Suppressor macrophage treated with lipopolysaccharide for 4 hours (primary cell): ENCODE measurements around the gene SNRNP25.
A peak's percentile ranks its signal among the peaks of the same experiment; 100 is the strongest.
"Not testable (repeated sequence)": the region's sequence is repeated elsewhere in the genome, so short reads cannot be mapped to it uniquely, and the experiment has no call there.

Experiments
- DNase-seq: peaks from one replicate; pipeline ENCODE4 v3.0.0-alpha.2; 2020

The SNRNP25 gene

DNA sequence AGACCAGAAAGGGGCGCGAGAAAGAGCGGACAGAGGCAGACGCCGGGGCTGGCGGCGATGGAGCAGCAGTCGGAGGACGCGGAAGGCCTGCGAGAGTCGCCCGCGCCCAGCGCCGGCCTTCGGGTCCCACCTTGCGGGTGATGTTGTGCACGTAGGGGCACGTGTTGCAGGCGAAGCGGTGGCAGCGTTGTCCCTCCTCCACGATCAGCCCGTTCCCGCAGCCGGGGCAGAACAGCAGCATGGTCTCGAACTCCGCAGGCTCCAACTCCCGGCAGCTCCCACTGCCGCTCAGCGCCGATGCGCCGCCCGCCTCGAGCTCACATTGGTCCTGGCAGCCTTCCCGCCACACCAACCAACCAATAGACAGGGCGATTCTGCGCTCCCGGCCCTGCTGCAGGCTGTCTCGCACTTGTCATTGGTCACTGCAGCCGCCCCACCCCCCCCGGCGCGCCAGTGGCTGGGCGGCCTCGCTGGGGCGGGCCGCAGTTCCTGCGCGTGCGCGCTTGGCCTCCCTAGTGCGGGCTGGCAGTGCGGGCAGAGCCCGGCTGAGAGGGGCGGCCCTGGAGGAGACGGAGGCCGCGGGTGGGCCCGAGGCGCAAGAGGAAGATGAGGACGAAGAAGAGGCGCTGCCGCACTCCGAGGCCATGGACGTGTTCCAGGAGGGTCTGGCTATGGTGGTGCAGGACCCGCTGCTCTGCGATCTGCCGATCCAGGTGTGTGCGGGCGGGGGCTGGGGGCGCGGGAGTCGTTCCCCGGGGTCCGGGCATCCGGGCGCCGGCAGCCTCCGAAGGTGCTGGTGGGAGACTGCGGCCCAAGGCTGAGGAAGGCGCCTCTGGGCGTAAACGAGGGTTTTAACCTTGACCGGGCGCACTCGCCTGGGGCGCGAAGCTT lies at the start of gene SNRNP25, which contains the start of gene POLR3K:
TSS of gene SNRNP25 (plus strand) at position 483 of the 891 bp plus-strand sequence. CDS start at position 672, 189 bp downstream.
TSS of gene POLR3K (minus strand) at position 263 of the 891 bp plus-strand sequence. CDS start at position 241, 22 bp downstream.
- peak; percentile 99 for DNase-seq

DNA sequence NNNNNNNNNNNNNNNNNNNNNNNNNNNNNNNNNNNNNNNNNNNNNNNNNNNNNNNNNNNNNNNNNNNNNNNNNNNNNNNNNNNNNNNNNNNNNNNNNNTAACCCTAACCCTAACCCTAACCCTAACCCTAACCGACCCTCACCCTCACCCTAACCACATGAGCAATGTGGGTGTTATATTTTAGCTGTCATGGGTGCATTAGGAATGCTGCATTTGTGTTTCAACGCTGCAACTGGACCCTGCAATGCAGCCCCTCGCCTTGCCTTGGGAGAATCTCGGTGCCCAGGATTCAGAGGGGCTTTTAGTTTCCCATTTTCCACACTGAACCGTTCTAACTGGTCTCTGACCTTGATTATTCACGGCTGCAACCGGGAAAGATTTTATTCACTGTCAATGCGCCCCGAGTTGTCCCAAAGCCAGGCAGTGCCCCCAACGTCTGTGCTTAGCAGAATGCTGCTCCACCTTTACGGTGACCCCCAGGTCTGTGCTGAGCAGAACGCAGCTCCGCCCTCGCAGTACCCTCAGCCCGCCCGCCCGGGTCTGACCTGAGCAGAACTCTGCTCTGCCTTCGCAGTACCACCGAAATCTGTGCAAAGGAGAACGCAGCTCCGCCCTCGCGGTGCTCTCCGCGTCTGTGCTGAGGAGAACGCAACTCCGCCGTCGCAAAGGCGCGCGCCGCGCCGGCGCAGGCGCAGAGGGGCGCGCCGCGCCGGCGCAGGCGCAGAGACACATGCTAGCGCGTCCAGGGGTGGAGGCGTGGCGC lies 43.5 kb upstream of the SNRNP25 start:
- DNase-seq = no peak

DNA sequence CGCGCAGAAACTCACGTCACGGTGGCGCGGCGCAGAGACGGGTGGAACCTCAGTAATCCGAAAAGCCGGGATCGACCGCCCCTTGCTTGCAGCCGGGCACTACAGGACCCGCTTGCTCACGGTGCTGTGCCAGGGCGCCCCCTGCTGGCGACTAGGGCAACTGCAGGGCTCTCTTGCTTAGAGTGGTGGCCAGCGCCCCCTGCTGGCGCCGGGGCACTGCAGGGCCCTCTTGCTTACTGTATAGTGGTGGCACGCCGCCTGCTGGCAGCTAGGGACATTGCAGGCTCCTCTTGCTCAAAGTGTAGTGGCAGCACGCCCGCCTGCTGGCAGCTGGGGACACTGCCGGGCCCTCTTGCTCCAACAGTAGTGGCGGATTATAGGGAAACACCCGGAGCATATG lies 42.9 kb upstream of the SNRNP25 start:
- DNase-seq = not testable (repeated sequence)

DNA sequence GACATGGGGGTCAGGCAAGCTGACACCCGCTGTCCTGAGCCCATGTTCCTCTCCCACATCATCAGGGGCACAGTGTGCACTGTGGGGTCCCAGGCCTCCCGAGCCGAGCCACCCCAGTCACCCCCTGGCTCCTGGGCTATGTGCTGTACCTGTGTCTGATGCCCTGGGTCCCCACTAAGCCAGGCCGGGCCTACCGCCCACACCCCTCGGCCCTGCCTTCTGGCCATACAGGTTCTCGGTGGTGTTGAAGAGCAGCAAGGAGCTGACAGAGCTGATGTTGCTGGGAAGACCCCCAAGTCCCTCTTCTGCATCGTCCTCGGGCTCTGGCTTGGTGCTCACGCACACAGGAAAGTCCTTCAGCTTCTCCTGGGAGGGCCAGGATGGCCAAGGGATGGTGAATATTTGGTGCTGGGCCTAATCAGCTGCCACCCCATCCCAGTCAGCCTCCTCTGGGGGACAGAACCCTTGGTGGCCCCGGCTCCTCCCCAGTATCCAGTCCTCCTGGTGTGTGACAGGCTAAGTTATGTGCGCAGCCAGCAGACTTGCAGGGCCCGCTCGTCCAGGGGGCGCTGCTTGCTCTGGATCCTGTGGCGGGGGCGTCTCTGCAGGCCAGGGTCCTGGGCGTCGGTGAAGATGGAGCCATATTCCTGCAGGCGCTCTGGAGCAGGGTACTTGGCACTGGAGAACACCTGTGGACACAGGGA lies 36.4 kb upstream of the SNRNP25 start:
- DNase-seq = not testable (repeated sequence)

DNA sequence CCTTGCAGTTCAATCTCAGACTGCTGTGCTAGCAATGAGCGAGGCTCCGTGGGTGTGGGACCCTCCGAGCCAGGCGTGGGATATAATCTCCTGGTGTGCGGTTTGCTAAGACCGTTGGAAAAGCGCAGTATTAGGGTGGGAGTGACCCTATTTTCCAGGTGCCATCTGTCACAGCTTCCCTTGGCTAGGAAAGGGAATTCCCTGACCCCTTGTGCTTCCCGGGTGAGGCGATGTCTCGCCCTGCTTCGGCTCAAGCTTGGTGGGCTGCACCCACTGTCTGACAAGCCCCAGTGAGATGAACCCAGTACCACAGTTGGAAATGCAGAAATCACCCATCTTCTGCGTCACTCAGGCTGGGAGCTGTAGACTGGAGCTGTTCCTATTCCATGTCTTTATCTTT lies 32.7 kb upstream of the SNRNP25 start:
- DNase-seq = not testable (repeated sequence)

DNA sequence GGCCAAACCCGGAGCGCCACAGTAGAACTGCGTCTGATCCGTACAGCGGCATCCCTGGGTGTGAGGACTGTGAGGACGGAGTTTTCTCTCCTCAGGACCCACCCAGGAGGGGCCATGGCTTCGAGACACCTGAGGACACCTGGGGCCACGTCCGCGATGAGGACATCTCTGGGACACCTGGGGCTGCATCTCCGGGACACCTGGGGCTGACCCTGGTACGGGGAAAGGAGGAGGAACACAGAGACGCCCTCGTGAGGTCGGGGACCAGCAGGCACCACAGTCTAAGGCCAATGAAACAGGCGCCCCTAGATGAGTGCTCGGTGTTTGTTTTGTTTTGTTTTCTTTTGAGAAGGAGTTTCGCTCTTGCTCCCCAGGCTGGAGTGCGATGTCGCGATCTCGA lies 29.5 kb upstream of the SNRNP25 start:
- not testable (repeated sequence) for DNase-seq

DNA sequence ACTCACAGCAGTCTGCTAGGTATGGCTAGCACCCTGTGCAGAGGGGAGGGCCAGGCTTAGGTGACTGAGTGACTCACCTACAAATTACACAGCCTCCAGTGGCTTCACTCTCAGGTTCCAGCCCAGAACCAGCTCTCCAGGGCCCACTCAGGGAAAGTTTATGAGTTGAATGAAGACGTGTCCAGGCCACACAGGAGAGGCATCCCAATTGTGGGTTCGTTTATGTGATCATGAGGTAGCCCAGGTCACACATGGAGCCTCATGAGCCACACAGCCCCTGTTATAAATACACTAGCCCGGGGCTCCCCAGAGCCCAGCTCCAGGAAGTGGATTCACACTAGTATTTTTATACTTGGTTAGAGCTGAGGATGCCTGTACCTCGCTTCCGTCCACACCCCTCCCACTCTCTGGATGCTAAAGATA lies 27.7 kb upstream of the SNRNP25 start:
- DNase-seq = not testable (repeated sequence)

DNA sequence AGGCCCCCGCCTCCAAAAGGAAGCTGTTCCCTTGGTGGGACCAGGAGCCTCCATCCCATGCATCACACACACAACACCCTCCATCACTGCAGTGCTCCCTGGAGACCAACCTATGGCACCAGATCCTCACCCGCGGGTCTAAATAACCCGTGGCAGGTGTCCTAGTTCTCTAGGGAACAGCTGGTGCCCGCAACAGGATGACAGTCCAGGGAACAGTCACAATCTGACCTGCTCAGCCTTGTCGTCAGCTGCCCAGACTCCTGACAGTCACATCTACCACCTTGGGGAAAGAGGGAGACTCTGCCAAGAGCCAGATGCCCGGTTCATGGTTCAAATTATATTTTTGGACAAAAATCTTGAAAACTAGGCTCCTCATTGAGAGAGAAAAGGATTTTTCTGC lies 23.0 kb upstream of the SNRNP25 start:
- DNase-seq = not testable (repeated sequence)

DNA sequence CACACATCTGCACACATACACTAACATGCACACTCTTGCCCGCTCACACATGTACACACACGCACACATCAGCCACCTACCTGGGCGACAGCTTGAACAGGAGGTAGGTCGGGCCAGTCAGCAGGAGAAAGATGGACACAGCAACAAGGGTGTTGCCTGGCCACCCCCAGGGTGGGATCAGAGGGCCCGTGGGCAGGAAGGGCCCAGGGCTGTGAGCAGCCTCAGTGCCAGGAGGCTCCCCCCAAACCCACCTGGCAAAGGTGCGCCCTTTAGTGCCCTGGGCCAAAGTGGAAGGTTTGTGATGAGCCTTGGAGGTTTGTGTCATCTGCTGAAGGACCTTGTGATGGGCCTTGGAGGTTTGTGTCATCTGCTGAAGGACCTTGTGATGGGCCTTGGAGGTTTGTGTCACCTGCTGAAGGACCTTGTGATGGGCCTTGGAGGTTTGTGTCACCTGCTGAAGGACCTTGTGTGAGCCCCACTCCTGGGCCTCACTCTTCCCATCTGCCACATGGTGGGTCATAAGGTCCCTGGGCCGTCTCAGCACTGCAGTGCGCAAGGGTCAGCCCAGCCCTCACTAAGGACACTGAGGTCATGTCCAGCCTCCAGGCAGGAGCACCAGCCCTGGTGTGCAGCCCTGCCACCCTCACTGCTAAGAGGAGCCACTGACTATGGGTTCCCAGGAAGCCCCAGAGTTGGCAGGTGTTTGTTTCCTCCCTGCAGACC lies 20.3 kb upstream of the SNRNP25 start:
- not testable (repeated sequence) for DNase-seq

DNA sequence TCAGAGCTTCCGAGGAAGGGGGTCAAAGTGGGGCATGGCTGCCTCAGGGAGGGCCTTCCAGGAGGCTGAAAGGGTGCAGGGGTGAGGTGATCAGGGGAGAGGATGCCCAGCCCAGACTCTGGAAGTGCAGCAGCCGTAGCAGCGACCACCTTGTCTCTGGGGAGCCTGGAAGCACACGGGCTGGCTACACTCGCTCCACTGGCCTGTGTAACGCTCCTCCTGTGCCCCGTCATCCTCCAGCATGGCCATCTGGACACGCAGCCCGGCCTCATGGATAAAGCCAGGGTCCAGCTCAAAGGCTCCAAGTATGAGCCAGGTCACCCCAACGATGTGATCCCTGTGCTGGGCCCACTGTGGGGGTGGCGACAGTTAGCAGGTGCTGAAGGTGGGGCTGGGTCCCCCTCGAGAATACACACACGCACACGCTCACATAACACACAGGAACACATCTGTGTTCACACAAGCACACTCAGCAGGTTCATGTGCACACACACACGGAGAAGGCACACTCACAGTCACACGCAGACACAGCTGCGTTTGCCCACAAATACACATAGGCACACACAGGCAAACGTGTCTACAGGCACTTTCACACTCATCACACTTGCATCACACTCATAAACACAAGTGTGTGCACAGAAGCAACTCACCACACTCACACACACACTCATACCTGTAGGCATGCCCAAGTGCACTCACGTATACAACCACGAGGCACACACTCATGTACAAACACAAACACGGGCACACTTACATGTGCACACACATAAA lies 19.6 kb upstream of the SNRNP25 start:
- DNase-seq = no peak

DNA sequence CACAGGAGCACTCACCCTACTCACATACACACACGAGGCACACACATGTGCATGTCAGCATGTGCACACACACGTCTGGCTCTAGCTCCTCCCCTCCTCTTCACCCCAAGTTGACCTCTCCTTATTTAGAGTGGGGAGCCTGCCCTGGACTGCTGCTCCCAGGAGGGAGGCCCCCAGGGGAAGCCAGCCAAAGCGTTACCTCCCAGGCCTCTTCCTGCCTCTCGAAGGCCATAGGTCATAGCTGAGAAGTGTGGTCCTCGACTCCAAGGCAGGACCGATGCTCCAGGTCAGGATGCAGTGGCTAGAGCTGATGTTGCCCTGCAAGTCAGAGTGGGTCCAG lies 19.0 kb upstream of the SNRNP25 start:
- DNase-seq = no peak

DNA sequence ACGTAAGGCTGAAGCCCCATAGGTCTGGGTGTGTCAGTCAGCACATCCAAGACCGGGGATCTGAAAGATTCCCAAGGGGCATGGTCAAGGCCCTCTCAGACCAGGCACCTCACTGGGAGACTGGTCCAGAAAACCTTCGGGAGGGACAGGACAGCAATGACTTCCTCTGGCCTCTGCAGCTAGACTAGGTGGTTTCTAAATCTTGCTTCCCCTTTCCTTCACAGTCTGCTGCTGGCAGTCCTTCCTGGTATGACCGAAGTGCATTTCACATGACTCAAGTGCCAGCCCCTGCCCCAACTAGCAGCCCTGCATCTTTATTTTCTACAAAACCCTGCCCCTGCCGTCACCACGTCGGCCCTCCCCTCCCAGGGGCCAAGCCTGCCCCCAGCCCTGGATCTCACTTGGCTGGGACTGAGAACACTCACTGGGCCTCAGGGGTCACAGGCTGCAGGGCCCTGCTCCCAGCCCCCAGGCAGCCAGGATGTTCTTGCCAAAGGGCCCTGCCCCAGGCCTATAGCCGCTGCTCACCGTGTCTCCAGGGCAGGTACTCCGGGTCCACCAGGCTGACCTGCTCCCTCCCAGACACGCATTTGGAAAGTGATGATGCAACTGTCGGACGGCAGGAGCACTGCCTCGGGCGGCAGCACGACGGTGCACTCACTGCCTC lies 18.5 kb upstream of the SNRNP25 start:
- DNase-seq = peak; percentile 78

DNA sequence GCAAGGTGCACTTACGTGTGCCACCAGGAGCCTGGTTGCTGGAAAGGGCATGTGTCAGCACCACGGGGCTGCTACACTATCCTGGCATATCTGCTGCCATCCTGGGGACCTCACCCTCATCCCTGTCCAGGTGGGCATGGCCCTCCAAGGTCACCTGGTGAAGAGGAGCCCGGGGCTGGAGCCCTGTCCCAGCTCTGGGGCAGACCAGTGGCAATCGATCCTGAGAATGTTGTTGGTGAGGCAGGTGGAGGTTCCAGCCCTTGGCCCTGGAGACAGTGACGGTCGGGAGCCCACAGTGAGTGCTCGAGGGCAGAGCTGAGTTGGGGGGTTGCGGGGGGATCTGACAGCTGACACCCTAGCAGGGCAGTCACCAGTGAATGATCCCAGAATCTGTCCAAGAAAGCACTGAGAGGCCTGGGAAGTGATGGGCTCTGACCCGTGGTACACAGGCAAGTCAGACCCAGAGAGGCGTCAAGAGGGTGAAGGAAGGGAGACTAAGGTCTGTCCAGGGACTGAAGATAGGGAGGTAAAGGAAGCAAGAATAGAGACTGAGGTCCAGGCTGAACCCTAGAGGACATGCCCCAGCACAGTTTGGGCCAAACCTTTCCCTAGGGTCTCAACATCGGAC lies 17.8 kb upstream of the SNRNP25 start:
- DNase-seq = no peak

DNA sequence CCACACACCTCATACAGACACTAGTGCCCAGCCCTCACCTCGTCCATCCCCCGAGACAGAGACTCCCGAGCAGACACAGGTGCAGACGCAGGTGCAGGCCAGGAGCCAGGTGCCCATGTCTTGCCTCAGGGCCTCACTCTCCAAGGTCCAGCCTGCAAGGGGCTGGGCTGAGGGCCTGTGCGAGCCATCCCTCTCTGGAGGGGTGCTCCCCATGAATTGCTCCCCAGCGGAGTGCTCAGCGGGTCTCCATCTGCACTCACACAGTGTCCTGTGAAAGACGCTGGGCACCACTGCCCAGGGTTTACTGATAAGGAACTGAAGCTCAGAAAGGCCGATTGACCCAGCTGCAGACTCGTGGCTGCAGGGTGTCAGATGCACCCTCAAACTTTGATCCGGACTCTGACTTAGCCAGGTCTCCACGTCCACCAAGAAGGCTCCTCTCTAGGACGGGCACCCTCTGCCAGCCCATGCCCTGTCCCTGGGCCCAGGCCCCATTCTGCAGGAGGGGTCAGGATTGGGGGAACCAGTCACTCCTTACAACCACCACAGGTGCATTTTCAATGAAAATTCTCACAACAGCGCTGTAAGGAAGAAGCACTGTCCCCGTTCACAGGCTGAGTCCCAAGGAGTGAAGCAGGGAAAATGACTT lies 17.2 kb upstream of the SNRNP25 start:
- DNase-seq = no peak

DNA sequence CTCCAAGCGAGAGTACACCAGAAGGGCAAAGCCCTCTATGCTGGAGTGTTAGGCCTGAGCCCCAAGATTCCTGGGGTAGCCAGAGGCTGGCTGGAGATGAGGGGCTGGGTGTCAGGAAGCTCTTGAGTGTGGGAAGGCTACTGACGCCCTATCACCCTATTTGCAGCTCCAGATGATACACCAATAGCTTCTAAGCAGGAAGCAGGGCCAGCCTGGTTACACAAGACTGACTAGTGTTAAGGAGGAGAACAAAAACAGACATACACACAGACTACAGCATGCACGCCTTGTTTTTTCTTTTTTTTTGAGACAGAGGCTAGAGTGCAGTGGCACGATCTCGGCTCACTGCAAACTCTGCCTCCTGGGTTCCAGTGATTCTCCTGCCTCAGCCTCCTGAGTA lies 16.1 kb upstream of the SNRNP25 start:
- DNase-seq = peak; percentile 29

DNA sequence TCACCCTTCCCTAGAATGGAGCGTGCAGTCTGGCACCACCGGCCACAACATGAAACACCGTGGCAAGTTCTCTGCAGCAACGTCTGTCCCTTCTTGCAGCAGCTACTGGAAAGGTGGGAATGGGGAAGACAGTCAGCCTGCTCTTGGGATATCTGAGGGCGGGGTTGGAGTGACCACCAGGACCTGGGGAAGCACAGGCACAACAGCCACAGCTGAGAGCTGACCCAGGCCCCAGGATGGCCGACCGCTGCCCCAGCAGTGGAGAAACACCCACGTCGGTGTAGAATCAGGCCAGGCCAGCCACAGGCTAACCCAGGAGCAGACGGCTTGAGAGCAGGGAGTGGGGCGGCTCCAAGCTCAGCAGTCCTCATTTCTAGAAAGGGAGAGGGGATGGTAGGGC lies 15.4 kb upstream of the SNRNP25 start:
- DNase-seq = not testable (repeated sequence)

DNA sequence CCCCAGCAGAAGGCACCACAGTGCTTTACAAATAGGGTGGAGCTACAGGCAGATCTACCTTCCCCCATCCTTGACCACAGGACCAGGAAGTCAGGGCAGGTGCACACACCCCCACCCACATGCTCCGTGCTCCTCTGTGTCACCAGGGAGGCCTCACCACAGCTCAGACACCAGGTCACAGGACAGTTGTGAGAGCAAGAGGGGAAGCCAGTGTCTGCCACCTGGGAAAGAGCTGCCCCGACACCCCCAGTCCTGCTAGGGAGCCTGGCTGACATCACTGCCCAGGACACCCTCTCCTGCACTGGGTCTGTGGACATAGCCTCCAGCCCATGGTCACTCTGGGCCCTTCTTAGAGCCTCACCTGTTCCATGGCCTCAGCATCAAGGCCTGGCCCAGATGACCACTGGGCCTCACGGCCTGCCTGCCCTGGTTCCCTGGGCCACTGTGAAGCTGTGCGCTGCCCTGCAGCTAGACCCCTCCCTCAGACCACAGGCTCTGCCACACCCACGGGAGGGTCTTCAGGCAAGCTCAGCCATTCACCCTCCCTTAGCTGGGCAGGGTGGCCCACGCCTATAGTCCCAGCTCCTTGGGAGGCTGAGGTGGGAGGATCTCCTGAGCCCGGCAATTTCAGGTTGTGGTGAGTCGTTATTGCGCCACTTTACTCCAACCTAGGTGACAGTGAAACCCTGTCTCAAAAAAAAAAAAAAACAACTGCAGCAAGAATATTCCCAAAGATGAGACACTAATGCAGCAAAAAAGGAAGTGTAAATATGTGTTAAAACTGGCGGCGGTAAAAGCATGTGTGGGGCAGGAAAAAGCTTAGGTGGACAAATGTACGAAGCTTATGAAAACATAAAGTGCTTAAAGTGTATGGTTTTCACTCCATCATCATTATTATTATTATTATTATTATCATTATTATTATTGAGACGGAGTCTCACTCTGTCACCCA lies 14.4 kb upstream of the SNRNP25 start:
- DNase-seq = no peak

DNA sequence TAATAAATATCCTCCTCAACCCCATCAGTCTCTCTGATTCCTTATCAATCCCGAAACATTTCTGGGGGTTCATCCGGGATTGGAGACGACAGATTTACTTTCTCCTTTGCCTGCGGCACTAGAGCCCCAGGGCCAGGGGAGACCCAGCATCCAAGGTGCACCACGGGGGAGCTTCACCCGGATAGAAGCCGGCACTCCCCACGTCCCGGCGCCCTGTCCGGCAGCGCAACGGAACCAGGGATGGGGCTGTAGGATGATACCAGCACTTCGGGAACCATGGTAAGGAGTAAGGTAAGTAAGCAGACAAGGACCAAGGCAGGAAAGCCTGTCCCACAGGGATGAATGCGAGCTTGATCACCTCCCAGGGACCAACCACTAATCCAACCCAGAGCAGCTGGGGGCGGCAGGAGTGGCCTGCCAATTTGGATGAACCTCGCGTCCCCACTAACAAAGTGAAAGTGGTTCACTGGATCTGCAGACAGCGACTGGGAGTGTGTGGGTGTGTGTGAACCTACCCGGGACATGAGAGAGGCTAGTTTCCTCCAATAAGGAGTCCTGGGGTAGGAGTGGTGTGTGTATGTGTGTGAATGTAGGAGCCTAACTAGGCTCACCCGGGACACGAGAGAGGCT lies 12.1 kb upstream of the SNRNP25 start:
- DNase-seq = no peak
